Measurements from ENCODE around the gene DYRK1A. TPM values are rescaled to one million over a fixed set of nuclear protein-coding genes. Genes with fewer than 3 reads are reported as not detected.

DYRK1A gene
- total and polyA plus RNA-seq, 2 donors from 2014 or later, result 14.5 to 78.0 TPM

- Histone ChIP-seq H3K27me3 (ENCODE audit: control insufficient read depth, insufficient read depth, low read length) (no peaks in the 10 kb centered on the region), H3K9ac (ENCODE audit: low read length in 3 of 3) (no peak overlapping the region), H3K27ac (ENCODE audit: low read depth in 2 of 2, low read length in 2 of 2) (no peak overlapping the region), H3K9me3 (ENCODE audit: control insufficient read depth in 2 of 3, insufficient read depth in 1 of 3, low read length in 3 of 3) (no peaks in the 10 kb centered on the region), H3K4me1 (ENCODE audit: control insufficient read depth in 2 of 3, insufficient read depth in 2 of 3, low read depth in 1 of 3, low read length in 3 of 3) (peaks cover 0 to 18% (median 4%) of the 10 kb centered on the region in 3 donors), H3K4me3 (ENCODE audit: low read length in 3 of 3) (no peak overlapping the region), H3K36me3 (ENCODE audit: control insufficient read depth in 2 of 3, insufficient read depth in 3 of 3, low read length in 3 of 3) (peaks cover 4 to 31% (median 26%) of the 10 kb centered on the region in 3 donors)
- DNase-seq (no peak), FAIRE-seq (no peak)
- TF ChIP-seq, protein P1, sequence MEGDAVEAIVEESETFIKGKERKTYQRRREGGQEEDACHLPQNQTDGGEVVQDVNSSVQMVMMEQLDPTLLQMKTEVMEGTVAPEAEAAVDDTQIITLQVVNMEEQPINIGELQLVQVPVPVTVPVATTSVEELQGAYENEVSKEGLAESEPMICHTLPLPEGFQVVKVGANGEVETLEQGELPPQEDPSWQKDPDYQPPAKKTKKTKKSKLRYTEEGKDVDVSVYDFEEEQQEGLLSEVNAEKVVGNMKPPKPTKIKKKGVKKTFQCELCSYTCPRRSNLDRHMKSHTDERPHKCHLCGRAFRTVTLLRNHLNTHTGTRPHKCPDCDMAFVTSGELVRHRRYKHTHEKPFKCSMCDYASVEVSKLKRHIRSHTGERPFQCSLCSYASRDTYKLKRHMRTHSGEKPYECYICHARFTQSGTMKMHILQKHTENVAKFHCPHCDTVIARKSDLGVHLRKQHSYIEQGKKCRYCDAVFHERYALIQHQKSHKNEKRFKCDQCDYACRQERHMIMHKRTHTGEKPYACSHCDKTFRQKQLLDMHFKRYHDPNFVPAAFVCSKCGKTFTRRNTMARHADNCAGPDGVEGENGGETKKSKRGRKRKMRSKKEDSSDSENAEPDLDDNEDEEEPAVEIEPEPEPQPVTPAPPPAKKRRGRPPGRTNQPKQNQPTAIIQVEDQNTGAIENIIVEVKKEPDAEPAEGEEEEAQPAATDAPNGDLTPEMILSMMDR (IDR thresholded peaks at IDR 0.05; ENCODE audit: borderline replicate concordance, extremely low read depth, insufficient read depth), result no peak
- intact Hi-C loops (cut with DNase I), result no loop called here
Observed at GRCh38 chr21:37513383-37513782, 146.8 kb downstream of the DYRK1A start.

GRCh38 chr21:37514038-37514667, 147.6 kb downstream of the DYRK1A start:
- FAIRE-seq (no peak), DNase-seq (peak in 2 of 5 donors; percentile 13 to 24)
- TF ChIP-seq, protein P1 (IDR thresholded peaks at IDR 0.05; ENCODE audit: borderline replicate concordance, extremely low read depth, insufficient read depth), result no peak
- Histone ChIP-seq H3K27ac (ENCODE audit: low read depth in 2 of 2, low read length in 2 of 2) (no peak overlapping the region), H3K4me1 (ENCODE audit: control insufficient read depth in 2 of 3, insufficient read depth in 2 of 3, low read depth in 1 of 3, low read length in 3 of 3) (peaks cover 0 to 18% (median 4%) of the 10 kb centered on the region in 3 donors), H3K9me3 (ENCODE audit: control insufficient read depth in 2 of 3, insufficient read depth in 1 of 3, low read length in 3 of 3) (no peaks in the 10 kb centered on the region), H3K4me3 (ENCODE audit: low read length in 3 of 3) (peak overlapping the region in 1 of 3 donors; percentile 8), H3K27me3 (ENCODE audit: control insufficient read depth, insufficient read depth, low read length) (no peaks in the 10 kb centered on the region), H3K36me3 (ENCODE audit: control insufficient read depth in 2 of 3, insufficient read depth in 3 of 3, low read length in 3 of 3) (peaks cover 4 to 31% (median 24%) of the 10 kb centered on the region in 3 donors), H3K9ac (ENCODE audit: low read length in 3 of 3) (peak overlapping the region in 1 of 3 donors; percentile 29)
- intact Hi-C loops (cut with DNase I), result no loop called here

- intact Hi-C loops (cut with DNase I), result no loop called here
Observed at GRCh38 chr21:37516998-37517397, 150.4 kb downstream of the DYRK1A start.

More at GRCh38 chr21:37516998-37517397, 150.4 kb downstream of the DYRK1A start:
- TF ChIP-seq, protein P1 (IDR thresholded peaks at IDR 0.05; ENCODE audit: borderline replicate concordance, extremely low read depth, insufficient read depth), result no peak
- no peak for FAIRE-seq
- Histone ChIP-seq H3K4me3 (ENCODE audit: low read length in 3 of 3) (no peak overlapping the region), H3K4me1 (ENCODE audit: control insufficient read depth in 2 of 3, insufficient read depth in 2 of 3, low read depth in 1 of 3, low read length in 3 of 3) (peaks cover 0 to 18% (median 4%) of the 10 kb centered on the region in 3 donors), H3K9me3 (ENCODE audit: control insufficient read depth in 2 of 3, insufficient read depth in 1 of 3, low read length in 3 of 3) (no peaks in the 10 kb centered on the region), H3K36me3 (ENCODE audit: control insufficient read depth in 2 of 3, insufficient read depth in 3 of 3, low read length in 3 of 3) (peaks cover 2 to 15% (median 11%) of the 10 kb centered on the region in 3 donors), H3K27me3 (ENCODE audit: control insufficient read depth, insufficient read depth, low read length) (no peaks in the 10 kb centered on the region), H3K9ac (ENCODE audit: low read length in 3 of 3) (no peak overlapping the region), H3K27ac (ENCODE audit: low read depth in 2 of 2, low read length in 2 of 2) (no peak overlapping the region)
- no peak for DNase-seq

Data from kidney (tissue), 14 donors.